ENCODE measurements around the gene CAMK4.

The CAMK4 gene

DNA sequence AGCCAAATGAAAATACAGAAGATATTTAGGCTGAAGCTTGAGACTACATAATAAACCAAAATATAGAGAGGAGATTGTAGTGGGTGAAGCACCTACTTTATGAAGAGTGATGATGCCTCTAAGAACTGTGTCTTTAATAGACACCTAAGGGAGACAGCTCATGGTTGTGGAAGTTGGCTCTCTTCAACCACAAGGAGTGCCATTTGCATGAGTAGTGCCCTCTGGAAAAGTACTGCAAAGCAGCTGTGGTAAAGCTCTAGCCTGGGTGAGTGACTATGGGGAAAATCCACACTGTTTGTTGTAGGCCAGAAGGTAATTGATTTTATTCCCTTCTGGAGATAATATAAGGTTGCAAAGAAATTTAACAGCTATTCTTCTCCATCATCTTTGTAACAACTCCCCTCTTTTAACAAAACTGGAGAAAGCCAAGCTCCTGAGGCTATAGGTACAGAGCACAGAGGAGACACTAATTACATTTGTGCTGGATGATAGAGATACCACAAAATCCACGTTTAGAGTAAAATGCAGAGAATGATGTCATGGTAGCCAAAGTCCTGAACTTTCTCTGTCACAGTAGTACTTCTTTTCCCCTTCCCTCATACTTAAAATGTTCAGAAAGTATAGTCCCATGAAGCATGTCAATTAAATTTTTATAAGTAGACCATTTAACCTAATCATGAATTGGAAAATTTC lies 165.4 kb downstream of the CAMK4 start:
- CTCF ChIA-PET, result interaction anchor here (1.6 kb wide), 1 partner anchor 11 kb away, joined by 6 read pairs; no protein-coding TSS in a partner anchor

DNA sequence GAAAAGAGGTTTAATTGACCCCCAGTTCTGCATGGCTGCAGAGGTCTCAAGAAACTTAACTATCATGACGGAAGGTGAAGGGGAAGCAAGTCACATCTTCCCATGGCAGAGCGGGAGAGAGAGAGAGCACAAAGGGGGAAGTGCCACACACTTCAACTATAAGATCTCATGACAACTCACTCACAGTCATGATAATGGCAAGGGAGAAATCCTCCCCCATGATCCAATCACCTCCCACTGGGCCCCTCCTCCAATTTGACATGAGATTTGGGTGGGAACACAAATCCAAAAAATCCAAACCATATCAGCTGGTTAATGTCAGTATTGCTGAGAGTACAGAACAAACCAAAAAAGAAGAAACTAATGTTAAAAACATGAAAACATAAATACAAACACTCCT lies 168.0 kb downstream of the CAMK4 start:
- H3K4me1 ChIP-seq (ENCODE audit: control insufficient read depth, insufficient read depth, low read length), result peaks cover under 1% of the 10 kb centered on the region
- no peak overlapping the region for H3K27ac ChIP-seq (ENCODE audit: extremely low read depth, low read depth, low read length)
- no peak overlapping the region for H3K4me3 ChIP-seq (ENCODE audit: low read depth, low read length)
- TF ChIP-seq ZNF423 (tag by site-specific recombination; IDR thresholded peaks at IDR 0.05) (no peak), ZNF501 (tag by site-specific recombination; IDR thresholded peaks at IDR 0.05) (no peak), ZNF76 (tag by site-specific recombination; IDR thresholded peaks at IDR 0.05; ENCODE audit: borderline replicate concordance, low read depth) (no peak)
- TF ChIP-seq, protein P1, sequence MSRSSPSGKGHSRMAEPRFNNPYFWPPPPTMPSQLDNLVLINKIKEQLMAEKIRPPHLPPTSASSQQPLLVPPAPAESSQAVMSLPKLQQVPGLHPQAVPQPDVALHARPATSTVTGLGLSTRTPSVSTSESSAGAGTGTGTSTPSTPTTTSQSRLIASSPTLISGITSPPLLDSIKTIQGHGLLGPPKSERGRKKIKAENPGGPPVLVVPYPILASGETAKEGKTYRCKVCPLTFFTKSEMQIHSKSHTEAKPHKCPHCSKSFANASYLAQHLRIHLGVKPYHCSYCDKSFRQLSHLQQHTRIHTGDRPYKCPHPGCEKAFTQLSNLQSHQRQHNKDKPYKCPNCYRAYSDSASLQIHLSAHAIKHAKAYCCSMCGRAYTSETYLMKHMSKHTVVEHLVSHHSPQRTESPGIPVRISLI (tag by site-specific recombination; IDR thresholded peaks at IDR 0.05), result no peak
- no peaks in the 10 kb centered on the region for H3K9me3 ChIP-seq (ENCODE audit: control insufficient read depth, insufficient read depth, low read depth, low read length)
- CTCF ChIA-PET, result no interaction called here
- H3K36me3 ChIP-seq (ENCODE audit: control insufficient read depth in 2 of 2, insufficient read depth in 1 of 2, low read length in 2 of 2), result no peaks in the 10 kb centered on the region
- POLR2A ChIA-PET, result no interaction called here

More for the DNA sequence above, 165.4 kb downstream of the CAMK4 start:
- no peak overlapping the region for H3K27ac ChIP-seq (ENCODE audit: extremely low read depth, low read depth, low read length)
- POLR2A ChIA-PET, result no interaction called here
- no peaks in the 10 kb centered on the region for H3K9me3 ChIP-seq (ENCODE audit: control insufficient read depth, insufficient read depth, low read depth, low read length)
- peaks cover 17% of the 10 kb centered on the region for H3K4me1 ChIP-seq (ENCODE audit: control insufficient read depth, insufficient read depth, low read length)
- no peaks in the 10 kb centered on the region for H3K36me3 ChIP-seq (ENCODE audit: control insufficient read depth in 2 of 2, insufficient read depth in 1 of 2, low read length in 2 of 2)
- TF ChIP-seq, protein P2, sequence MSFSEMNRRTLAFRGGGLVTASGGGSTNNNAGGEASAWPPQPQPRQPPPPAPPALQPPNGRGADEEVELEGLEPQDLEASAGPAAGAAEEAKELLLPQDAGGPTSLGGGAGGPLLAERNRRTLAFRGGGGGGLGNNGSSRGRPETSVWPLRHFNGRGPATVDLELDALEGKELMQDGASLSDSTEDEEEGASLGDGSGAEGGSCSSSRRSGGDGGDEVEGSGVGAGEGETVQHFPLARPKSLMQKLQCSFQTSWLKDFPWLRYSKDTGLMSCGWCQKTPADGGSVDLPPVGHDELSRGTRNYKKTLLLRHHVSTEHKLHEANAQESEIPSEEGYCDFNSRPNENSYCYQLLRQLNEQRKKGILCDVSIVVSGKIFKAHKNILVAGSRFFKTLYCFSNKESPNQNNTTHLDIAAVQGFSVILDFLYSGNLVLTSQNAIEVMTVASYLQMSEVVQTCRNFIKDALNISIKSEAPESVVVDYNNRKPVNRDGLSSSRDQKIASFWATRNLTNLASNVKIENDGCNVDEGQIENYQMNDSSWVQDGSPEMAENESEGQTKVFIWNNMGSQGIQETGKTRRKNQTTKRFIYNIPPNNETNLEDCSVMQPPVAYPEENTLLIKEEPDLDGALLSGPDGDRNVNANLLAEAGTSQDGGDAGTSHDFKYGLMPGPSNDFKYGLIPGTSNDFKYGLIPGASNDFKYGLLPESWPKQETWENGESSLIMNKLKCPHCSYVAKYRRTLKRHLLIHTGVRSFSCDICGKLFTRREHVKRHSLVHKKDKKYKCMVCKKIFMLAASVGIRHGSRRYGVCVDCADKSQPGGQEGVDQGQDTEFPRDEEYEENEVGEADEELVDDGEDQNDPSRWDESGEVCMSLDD (tag by site-specific recombination; IDR thresholded peaks at IDR 0.05), result no peak
- TF ChIP-seq, protein P1 (tag by site-specific recombination; IDR thresholded peaks at IDR 0.05), result no peak
- no peak for TF ChIP-seq EGR2 (tag by site-specific recombination; IDR thresholded peaks at IDR 0.05; ENCODE audit: low read depth)
- no peak for TF ChIP-seq ZNF266 (tag by site-specific recombination; IDR thresholded peaks at IDR 0.05; ENCODE audit: low read depth)
- no peak for TF ChIP-seq ZNF529 (tag by site-specific recombination; IDR thresholded peaks at IDR 0.05; ENCODE audit: insufficient replicate concordance)
- TF ChIP-seq, protein P3, sequence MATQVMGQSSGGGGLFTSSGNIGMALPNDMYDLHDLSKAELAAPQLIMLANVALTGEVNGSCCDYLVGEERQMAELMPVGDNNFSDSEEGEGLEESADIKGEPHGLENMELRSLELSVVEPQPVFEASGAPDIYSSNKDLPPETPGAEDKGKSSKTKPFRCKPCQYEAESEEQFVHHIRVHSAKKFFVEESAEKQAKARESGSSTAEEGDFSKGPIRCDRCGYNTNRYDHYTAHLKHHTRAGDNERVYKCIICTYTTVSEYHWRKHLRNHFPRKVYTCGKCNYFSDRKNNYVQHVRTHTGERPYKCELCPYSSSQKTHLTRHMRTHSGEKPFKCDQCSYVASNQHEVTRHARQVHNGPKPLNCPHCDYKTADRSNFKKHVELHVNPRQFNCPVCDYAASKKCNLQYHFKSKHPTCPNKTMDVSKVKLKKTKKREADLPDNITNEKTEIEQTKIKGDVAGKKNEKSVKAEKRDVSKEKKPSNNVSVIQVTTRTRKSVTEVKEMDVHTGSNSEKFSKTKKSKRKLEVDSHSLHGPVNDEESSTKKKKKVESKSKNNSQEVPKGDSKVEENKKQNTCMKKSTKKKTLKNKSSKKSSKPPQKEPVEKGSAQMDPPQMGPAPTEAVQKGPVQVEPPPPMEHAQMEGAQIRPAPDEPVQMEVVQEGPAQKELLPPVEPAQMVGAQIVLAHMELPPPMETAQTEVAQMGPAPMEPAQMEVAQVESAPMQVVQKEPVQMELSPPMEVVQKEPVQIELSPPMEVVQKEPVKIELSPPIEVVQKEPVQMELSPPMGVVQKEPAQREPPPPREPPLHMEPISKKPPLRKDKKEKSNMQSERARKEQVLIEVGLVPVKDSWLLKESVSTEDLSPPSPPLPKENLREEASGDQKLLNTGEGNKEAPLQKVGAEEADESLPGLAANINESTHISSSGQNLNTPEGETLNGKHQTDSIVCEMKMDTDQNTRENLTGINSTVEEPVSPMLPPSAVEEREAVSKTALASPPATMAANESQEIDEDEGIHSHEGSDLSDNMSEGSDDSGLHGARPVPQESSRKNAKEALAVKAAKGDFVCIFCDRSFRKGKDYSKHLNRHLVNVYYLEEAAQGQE (tag by site-specific recombination; IDR thresholded peaks at IDR 0.05), result no peak
- TF ChIP-seq ZSCAN23 (tag by site-specific recombination; IDR thresholded peaks at IDR 0.05), result no peak
- TF ChIP-seq, protein P4, sequence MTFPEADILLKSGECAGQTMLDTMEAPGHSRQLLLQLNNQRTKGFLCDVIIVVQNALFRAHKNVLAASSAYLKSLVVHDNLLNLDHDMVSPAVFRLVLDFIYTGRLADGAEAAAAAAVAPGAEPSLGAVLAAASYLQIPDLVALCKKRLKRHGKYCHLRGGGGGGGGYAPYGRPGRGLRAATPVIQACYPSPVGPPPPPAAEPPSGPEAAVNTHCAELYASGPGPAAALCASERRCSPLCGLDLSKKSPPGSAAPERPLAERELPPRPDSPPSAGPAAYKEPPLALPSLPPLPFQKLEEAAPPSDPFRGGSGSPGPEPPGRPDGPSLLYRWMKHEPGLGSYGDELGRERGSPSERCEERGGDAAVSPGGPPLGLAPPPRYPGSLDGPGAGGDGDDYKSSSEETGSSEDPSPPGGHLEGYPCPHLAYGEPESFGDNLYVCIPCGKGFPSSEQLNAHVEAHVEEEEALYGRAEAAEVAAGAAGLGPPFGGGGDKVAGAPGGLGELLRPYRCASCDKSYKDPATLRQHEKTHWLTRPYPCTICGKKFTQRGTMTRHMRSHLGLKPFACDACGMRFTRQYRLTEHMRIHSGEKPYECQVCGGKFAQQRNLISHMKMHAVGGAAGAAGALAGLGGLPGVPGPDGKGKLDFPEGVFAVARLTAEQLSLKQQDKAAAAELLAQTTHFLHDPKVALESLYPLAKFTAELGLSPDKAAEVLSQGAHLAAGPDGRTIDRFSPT (tag by site-specific recombination; IDR thresholded peaks at IDR 0.05), result no peak
- no peak for TF ChIP-seq ZNF302 (tag by site-specific recombination; IDR thresholded peaks at IDR 0.05; ENCODE audit: low read depth)
- TF ChIP-seq GLI2 (tag by site-specific recombination; IDR thresholded peaks at IDR 0.05; ENCODE audit: borderline replicate concordance, low read depth), result no peak
- no peak for TF ChIP-seq TRIM28 (IDR thresholded peaks at IDR 0.05; ENCODE audit: borderline replicate concordance, low read length)
- TF ChIP-seq ZNF571 (tag by site-specific recombination; IDR thresholded peaks at IDR 0.05), result no peak
- H3K4me3 ChIP-seq (ENCODE audit: low read depth, low read length), result no peak overlapping the region

All from HEK293 (cell line).